ENCODE measurements around the gene PPP6R3. TPM values are rescaled to one million over a fixed set of nuclear protein-coding genes. Genes with fewer than 3 reads are reported as not detected.

Gene PPP6R3
- total and polyA plus RNA-seq, 2 of the 8 experiments (the other 6 are each of a cell fraction or from before 2014, with no cell fraction given), result 44.6 to 150 TPM

GRCh38 chr11:68506908-68507307 is 46.4 kb downstream of the PPP6R3 start:
- CTCF ChIA-PET (ENCODE audit: partially characterized antibody), result interaction anchor here (0.6 to 1.1 kb wide), 3 partner anchors 17 to 59 kb away, joined by 3 read pairs; no protein-coding TSS in a partner anchor
- FAIRE-seq, result no peak
- WGBS, 2 experiments (ENCODE audit: extremely low coverage in 1 of 2, insufficient coverage in 1 of 2, insufficient read length in 1 of 2, insufficient replicate concordance in 2 of 2, low coverage in 1 of 2, low lambda C conversion rate in 2 of 2, missing lambda C conversion rate in 1 of 2), result 97% methylated on average over 3 of the region's 3 CpGs; no CpG with 5 or more reads in 1 of the 2 experiments
- TF ChIP-seq GTF2F1 (IDR thresholded peaks at IDR 0.05; ENCODE audit: borderline replicate concordance, low read depth, low read length), result no peak
- TF ChIP-seq JUN (IDR thresholded peaks at IDR 0.05; ENCODE audit: low read depth, low read length), result no peak
- no peak for TF ChIP-seq GABPA (IDR thresholded peaks at IDR 0.05; ENCODE audit: borderline replicate concordance, insufficient read depth, low read length)
- no peak for TF ChIP-seq BRCA1 (IDR thresholded peaks at IDR 0.05; ENCODE audit: low read depth, low read length)
- TF ChIP-seq CBX5 (IDR thresholded peaks at IDR 0.05; ENCODE audit: low read depth, low read length), result no peak
- TF ChIP-seq E2F6 (IDR thresholded peaks at IDR 0.05), result no peak
- TF ChIP-seq SIX5 (IDR thresholded peaks at IDR 0.05; ENCODE audit: low read depth, low read length), result no peak
- TF ChIP-seq SP4 (IDR thresholded peaks at IDR 0.05; ENCODE audit: low read length), result no peak
- TF ChIP-seq POU5F1 (IDR thresholded peaks at IDR 0.05; ENCODE audit: low read depth, low read length), result no peak
- no peak for TF ChIP-seq SIRT6 (IDR thresholded peaks at IDR 0.05; ENCODE audit: low read length)
- no peak for TF ChIP-seq TCF12 (IDR thresholded peaks at IDR 0.05; ENCODE audit: low read depth, low read length)
- TF ChIP-seq CREB1 (IDR thresholded peaks at IDR 0.05), result no peak
- no peak for TF ChIP-seq JUND (IDR thresholded peaks at IDR 0.05; ENCODE audit: low read length)
- TF ChIP-seq MAX (IDR thresholded peaks at IDR 0.05), result no peak
- no peak for TF ChIP-seq KDM4A (IDR thresholded peaks at IDR 0.05; ENCODE audit: low read depth, low read length, severe bottlenecking)

More at GRCh38 chr11:68506908-68507307, 46.4 kb downstream of the PPP6R3 start:
- H3K4me3 ChIP-seq (ENCODE audit: extremely low read depth in 1 of 4, insufficient read depth in 2 of 4, low read depth in 3 of 4, low read length in 4 of 4), result no peak overlapping the region
- no peaks in the 10 kb centered on the region for H3K36me3 ChIP-seq (ENCODE audit: control insufficient read depth in 2 of 4, insufficient read depth in 4 of 4, low read length in 3 of 4)
- H2BK20ac ChIP-seq (ENCODE audit: low read length), result no peak overlapping the region
- H3K27me3 ChIP-seq (replicated peaks in 1 of 4; ENCODE audit: control insufficient read depth in 3 of 4, extremely low read depth in 1 of 4, insufficient read depth in 3 of 4, low read length in 3 of 4), result no peaks in the 10 kb centered on the region
- no peak overlapping the region for H2AFZ ChIP-seq (ENCODE audit: low read length)
- H3K4me1 ChIP-seq (replicated peaks in 1 of 4; ENCODE audit: control insufficient read depth in 3 of 4, insufficient read depth in 4 of 4, low read length in 3 of 4), result no peaks in the 10 kb centered on the region; a peak in 1 of 7 replicates
- no peak overlapping the region for H2BK15ac ChIP-seq (ENCODE audit: low read length)
- peaks cover 22 to 99% of the 10 kb centered on the region in 2 experiments for H3K79me2 ChIP-seq (ENCODE audit: control insufficient read depth in 1 of 2, insufficient read depth in 2 of 2, low read length in 2 of 2)
- H2AK5ac ChIP-seq (ENCODE audit: low read depth, low read length), result no peak overlapping the region
- H4K20me1 ChIP-seq (replicated peaks in 1 of 2; ENCODE audit: control insufficient read depth in 1 of 2, insufficient read depth in 2 of 2, low read length in 2 of 2), result peaks cover 24 to 27% of the 10 kb centered on the region in 2 experiments
- no peak overlapping the region for H3K56ac ChIP-seq (replicated peaks; ENCODE audit: insufficient read length, low read depth, low read length)
- H4K91ac ChIP-seq (replicated peaks; ENCODE audit: insufficient read length, low read length), result no peak overlapping the region
- no peak overlapping the region for H3K9ac ChIP-seq (replicated peaks in 1 of 4; ENCODE audit: extremely low read depth in 1 of 4, low read depth in 3 of 4, low read length in 3 of 4)
- H4K5ac ChIP-seq (ENCODE audit: insufficient read length, low read depth, low read length), result no peak overlapping the region
- H3K18ac ChIP-seq (ENCODE audit: extremely low read depth, low read length), result no peak overlapping the region
- H2BK12ac ChIP-seq (ENCODE audit: low read depth, low read length), result no peak overlapping the region
- H3K4me2 ChIP-seq (ENCODE audit: insufficient read depth in 1 of 2, low read depth in 2 of 2, low read length in 2 of 2), result no peak overlapping the region
- H4K8ac ChIP-seq (ENCODE audit: extremely low read depth, insufficient read depth, low read length), result no peak overlapping the region
- peaks cover 7% of the 10 kb centered on the region for H3K79me1 ChIP-seq (ENCODE audit: low read depth, low read length)
- no peak overlapping the region for H2BK5ac ChIP-seq (ENCODE audit: low read depth, low read length)
- POLR2A ChIA-PET (ENCODE audit: partially characterized antibody), result no interaction called here
- no peaks in the 10 kb centered on the region for H3K23me2 ChIP-seq (ENCODE audit: low read depth, low read length)
- H3K23ac ChIP-seq (ENCODE audit: insufficient read length), result no peak overlapping the region
- H3K27ac ChIP-seq (ENCODE audit: low read depth, low read length), result no peak overlapping the region
- no peak for DNase-seq (ENCODE audit: low read depth in 1 of 2, low spot score in 2 of 2)
- no peak overlapping the region for H3K14ac ChIP-seq (ENCODE audit: insufficient read length)
- no peak overlapping the region for H2BK120ac ChIP-seq (replicated peaks; ENCODE audit: low read depth, low read length)
- H3K4ac ChIP-seq (replicated peaks; ENCODE audit: insufficient read length, low read depth, low read length), result no peak overlapping the region
- no peaks in the 10 kb centered on the region for H3K9me3 ChIP-seq (ENCODE audit: insufficient read depth in 2 of 2, low read depth in 1 of 2, low read length in 1 of 2)
